AG09319 (cell line): Measurements from ENCODE around the gene MTMR12.
A peak's percentile ranks its signal among the peaks of the same experiment; 100 is the strongest.

Experiments used
- DNase-seq: peaks from one replicate; pipeline ENCODE4 v3.0.0-alpha.2; 2010; ENCODE audit warnings: low read depth; ENCODE audit errors: extremely low read depth
- TF ChIP-seq, protein P1 (sequence below): IDR thresholded peaks from 2 replicates; pipeline ENCODE4 v1.5.1; 2011; ENCODE audit warnings: low read depth, mild to moderate bottlenecking, inconsistent platforms, low read length, moderate library complexity

MTMR12 gene, protein sequence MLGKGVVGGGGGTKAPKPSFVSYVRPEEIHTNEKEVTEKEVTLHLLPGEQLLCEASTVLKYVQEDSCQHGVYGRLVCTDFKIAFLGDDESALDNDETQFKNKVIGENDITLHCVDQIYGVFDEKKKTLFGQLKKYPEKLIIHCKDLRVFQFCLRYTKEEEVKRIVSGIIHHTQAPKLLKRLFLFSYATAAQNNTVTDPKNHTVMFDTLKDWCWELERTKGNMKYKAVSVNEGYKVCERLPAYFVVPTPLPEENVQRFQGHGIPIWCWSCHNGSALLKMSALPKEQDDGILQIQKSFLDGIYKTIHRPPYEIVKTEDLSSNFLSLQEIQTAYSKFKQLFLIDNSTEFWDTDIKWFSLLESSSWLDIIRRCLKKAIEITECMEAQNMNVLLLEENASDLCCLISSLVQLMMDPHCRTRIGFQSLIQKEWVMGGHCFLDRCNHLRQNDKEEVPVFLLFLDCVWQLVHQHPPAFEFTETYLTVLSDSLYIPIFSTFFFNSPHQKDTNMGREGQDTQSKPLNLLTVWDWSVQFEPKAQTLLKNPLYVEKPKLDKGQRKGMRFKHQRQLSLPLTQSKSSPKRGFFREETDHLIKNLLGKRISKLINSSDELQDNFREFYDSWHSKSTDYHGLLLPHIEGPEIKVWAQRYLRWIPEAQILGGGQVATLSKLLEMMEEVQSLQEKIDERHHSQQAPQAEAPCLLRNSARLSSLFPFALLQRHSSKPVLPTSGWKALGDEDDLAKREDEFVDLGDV

DNA sequence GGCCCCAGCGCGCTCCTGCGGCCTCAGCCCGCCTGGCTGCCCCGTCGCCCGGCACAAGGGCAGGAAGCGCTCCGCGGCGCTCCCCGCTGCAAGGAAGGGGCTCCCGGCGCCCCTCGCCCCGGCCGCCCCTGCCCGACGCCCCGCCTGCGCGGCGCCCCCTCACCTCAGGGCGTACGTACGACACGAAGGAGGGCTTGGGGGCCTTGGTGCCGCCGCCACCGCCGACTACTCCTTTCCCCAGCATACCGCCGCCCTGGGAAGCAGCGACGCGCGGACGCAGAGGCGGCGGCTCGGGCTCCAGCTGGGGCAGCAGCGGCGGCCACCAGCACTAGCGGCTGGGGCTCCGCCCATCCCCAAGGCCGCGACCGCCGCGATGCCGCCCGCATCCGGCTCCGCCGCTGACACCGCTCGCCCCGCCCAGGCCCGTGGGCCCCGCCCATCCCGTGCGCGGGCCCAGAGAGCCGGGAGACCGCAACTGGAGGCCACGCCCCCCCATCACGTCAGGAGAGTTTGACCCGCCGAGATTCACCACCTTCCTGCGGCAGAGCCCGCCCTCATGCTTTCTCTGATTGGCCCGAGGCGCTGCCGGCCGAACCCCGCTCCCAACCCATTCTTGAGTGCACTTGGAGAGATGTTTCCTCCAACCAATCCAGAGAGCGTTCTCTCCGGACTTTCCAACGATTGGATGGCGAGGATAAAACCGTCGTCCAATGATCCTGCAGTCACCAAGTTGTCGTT lies at the start of gene MTMR12:
TSS of gene MTMR12 (minus strand) at position 345 of the 738 bp plus-strand sequence. CDS start at position 244, 101 bp downstream.
- TF ChIP-seq, protein P1, sequence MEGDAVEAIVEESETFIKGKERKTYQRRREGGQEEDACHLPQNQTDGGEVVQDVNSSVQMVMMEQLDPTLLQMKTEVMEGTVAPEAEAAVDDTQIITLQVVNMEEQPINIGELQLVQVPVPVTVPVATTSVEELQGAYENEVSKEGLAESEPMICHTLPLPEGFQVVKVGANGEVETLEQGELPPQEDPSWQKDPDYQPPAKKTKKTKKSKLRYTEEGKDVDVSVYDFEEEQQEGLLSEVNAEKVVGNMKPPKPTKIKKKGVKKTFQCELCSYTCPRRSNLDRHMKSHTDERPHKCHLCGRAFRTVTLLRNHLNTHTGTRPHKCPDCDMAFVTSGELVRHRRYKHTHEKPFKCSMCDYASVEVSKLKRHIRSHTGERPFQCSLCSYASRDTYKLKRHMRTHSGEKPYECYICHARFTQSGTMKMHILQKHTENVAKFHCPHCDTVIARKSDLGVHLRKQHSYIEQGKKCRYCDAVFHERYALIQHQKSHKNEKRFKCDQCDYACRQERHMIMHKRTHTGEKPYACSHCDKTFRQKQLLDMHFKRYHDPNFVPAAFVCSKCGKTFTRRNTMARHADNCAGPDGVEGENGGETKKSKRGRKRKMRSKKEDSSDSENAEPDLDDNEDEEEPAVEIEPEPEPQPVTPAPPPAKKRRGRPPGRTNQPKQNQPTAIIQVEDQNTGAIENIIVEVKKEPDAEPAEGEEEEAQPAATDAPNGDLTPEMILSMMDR: no peak
- DNase-seq: peak; percentile 98

DNA sequence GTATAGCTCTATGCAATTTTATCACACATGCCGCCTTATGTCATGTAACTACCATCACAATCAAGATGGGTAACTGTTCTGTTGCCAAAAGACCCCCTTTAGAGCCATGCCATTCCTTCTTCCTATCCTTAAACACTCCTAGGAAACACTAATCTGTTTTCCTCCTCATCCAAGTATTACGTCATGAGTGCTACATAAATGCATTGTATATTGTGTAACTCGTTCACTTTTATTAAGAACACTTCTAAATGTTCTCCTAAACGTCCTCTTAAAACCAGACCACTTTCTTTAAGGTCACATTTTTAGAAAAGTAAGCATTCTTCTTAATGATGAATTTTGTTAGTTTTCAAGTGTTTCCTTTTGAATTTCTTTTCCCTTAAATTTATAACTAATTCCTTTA lies 49.8 kb upstream of the MTMR12 start:
- TF ChIP-seq, protein P1: no peak
- no peak for DNase-seq

DNA sequence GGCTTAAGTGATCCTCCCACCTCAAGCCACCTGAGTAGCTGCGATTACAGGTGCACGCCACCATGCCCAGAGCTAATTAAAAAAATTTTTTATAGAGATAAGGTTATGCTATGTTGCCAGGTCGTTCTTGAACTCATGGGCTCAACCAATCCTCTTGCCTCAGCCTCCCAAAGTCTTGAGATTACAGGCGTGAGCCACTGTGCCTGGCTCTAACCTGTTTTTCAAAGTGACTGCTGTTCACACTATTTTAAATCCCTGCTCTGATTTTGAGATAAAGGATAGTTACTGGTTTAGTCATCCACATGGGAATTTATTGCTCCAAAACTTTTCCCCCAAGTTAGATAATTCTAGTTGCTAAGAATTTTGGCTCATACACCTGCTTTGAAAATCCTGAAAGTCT lies 48.2 kb upstream of the MTMR12 start:
- TF ChIP-seq, protein P1: no peak
- DNase-seq: no peak

DNA sequence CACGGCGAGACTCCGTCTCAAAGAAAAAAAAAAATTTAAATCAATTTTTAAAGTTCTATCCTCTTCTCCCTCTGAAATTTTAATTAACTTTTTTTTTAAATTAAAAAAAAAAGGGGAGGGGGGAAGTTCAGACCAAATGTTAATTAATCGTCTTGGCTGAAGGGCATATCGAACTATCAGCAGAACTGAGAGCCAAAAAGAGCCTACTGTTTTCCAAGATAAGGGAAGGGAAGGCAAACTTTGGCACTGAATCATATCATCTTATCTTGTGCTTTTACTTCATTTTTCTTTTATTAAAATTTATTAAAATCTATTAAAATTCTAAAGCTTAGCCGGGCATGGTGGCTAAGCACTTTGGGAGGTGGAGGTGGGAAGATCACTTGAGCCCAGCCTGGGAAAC lies 45.9 kb upstream of the MTMR12 start:
- no peak for DNase-seq
- TF ChIP-seq, protein P1: no peak

DNA sequence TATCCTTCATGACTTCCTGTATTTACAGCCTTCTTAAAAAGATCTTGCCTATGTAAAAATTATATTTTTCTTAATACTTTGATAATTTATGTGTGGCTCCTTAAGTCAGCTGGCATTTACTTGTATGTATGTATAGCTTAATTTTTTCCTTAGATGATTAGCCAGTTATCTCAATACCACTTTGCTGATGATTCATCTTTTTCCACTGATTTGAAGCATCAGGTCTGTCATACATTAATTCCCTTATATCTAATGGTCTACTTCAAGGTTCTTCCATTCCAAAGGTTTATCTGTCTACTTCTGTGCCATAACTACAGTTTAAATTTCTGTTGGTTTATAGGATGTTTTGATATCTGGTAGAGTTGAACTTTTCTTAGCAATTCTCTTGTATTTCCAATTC lies 44.9 kb upstream of the MTMR12 start:
- no peak for DNase-seq
- TF ChIP-seq, protein P1: no peak

DNA sequence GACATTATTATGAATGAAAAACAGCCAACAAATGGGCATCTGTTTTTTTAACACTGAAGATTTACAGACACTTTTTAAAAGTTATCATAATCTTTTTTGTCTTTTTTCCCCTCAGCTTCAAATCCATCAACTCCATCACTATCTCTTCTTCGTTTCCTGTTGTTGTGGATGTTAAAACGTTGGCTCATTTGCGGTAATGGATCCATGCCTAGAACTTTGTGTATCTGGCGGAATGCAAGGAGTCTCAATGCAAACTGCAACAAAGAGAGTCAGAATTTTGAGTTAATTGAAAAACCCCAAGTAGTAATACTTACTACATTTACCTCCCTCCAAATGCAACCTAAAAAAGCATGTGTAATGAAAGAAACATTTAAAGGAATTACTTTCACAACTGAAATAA lies 42.9 kb upstream of the MTMR12 start:
- no peak for DNase-seq
- TF ChIP-seq, protein P1: no peak
